Breast epithelium (tissue), 3 donors: Measurements from ENCODE around the gene ACOX2.

Experiments
- POLR2A ChIP-seq: fragments of 450-650 bp; IDR thresholded peaks from one replicate; pipeline ENCODE4 v1.6.1; 2016; ENCODE audit warnings: antibody characterized with exemption, mild to moderate bottlenecking, moderate library complexity
- TF ChIP-seq, protein P1 (sequence below), 3 donors: fragments of 450-650 bp; IDR thresholded peaks; one replicate each; pipeline ENCODE4 v1.5.1; 2016 to 2017; ENCODE audit warnings: antibody characterized with exemption in 3 of 3, mild to moderate bottlenecking in 3 of 3, moderate library complexity in 3 of 3

DNA sequence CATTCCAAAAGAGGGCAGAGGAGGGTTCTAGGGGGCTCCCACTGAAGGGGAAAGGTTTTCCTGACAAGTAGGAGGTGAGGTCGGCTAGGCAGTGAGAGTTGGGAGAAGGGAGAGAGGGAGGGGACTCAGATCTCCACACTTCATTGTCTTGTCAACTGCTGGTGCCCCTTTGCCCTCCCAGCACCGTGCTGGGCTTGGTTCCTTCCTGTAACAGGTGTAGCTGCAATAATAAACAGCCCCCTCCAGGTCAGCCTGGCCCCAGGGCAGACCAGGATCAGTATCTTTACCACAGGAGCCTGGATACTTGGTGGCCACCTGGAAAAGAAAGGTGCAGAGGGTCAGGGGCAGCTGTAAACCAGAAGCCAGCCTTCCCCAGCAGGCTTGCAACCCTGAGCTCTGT is 48.0 kb downstream of the ACOX2 start:
- TF ChIP-seq, protein P1, sequence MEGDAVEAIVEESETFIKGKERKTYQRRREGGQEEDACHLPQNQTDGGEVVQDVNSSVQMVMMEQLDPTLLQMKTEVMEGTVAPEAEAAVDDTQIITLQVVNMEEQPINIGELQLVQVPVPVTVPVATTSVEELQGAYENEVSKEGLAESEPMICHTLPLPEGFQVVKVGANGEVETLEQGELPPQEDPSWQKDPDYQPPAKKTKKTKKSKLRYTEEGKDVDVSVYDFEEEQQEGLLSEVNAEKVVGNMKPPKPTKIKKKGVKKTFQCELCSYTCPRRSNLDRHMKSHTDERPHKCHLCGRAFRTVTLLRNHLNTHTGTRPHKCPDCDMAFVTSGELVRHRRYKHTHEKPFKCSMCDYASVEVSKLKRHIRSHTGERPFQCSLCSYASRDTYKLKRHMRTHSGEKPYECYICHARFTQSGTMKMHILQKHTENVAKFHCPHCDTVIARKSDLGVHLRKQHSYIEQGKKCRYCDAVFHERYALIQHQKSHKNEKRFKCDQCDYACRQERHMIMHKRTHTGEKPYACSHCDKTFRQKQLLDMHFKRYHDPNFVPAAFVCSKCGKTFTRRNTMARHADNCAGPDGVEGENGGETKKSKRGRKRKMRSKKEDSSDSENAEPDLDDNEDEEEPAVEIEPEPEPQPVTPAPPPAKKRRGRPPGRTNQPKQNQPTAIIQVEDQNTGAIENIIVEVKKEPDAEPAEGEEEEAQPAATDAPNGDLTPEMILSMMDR (IDR thresholded peaks at IDR 0.05): no peak
- TF ChIP-seq POLR2A: no peak
